GM23338 (cell line): ENCODE measurements around the gene ACRBP. TPM values are rescaled to one million over a fixed set of nuclear protein-coding genes. Genes with fewer than 3 reads are reported as not detected.

Experiments used
- ATAC-seq: fragments of 200-7000 bp; cut with Tn5 transposase; 3 replicates; pipeline ENCODE4 v1.9.1; 2020
- DNase-seq: peaks from one replicate; pipeline ENCODE4 v3.0.0-alpha.2; 2015; ENCODE audit warnings: low spot score
- H2AFZ ChIP-seq: fragments of 200-600 bp; sonication (generic); 2 replicates; pipeline ENCODE4 v1.8.0; 2016; ENCODE audit warnings: antibody characterized with exemption, mild to moderate bottlenecking, moderate library complexity
- H3F3A ChIP-seq: fragments of 200-600 bp; sonication (generic); replicated peaks from 2 replicates; pipeline ENCODE4 v1.8.0; 2017; ENCODE audit warnings: antibody characterized with exemption, mixed run types, low read depth
- H3K27ac ChIP-seq: fragments of 200-600 bp; sonication (generic); 2 replicates; pipeline ENCODE4 v1.6.1; 2016; ENCODE audit warnings: low read depth
- H3K27me3 ChIP-seq: fragments of 200-600 bp; sonication (generic); 2 replicates; pipeline ENCODE4 v1.8.0; 2016; ENCODE audit warnings: mild to moderate bottlenecking, mixed run types, moderate library complexity; ENCODE audit not compliant: insufficient read depth
- H3K36me3 ChIP-seq: fragments of 200-600 bp; sonication (generic); 2 replicates; pipeline ENCODE4 v1.8.0; 2016; ENCODE audit warnings: mild to moderate bottlenecking; ENCODE audit not compliant: insufficient read depth
- H3K4me1 ChIP-seq: fragments of 200-600 bp; sonication (generic); 2 replicates; pipeline ENCODE4 v1.8.0; 2016; ENCODE audit warnings: mild to moderate bottlenecking, moderate library complexity; ENCODE audit not compliant: insufficient read depth
- H3K4me2 ChIP-seq: fragments of 200-600 bp; sonication (generic); 2 replicates; pipeline ENCODE4 v1.7.1; 2017; ENCODE audit warnings: mixed run types
- H3K4me3 ChIP-seq: fragments of 200-600 bp; sonication (generic); 2 replicates; pipeline ENCODE4 v1.6.1; 2016; ENCODE audit warnings: mixed run types
- H3K79me2 ChIP-seq: fragments of 200-600 bp; sonication (generic); replicated peaks from 2 replicates; pipeline ENCODE4 v1.8.0; 2017; ENCODE audit warnings: mild to moderate bottlenecking; ENCODE audit not compliant: insufficient read depth
- H3K9me2 ChIP-seq: fragments of 200-600 bp; sonication (generic); 2 replicates; pipeline ENCODE4 v1.8.0; 2017; ENCODE audit not compliant: insufficient read depth
- H4K20me1 ChIP-seq: fragments of 200-600 bp; sonication (generic); replicated peaks from 2 replicates; pipeline ENCODE4 v1.8.0; 2017; ENCODE audit warnings: mild to moderate bottlenecking; ENCODE audit not compliant: insufficient read depth
- H3K27ac Mint-ChIP-seq: 2 replicates; pipeline ENCODE4 v1.8.0; 2020; ENCODE audit warnings: inconsistent platforms, mild to moderate bottlenecking, moderate library complexity, mixed read lengths
- H3K27me3 Mint-ChIP-seq: 3 replicates; pipeline ENCODE4 v1.8.0; 2022; ENCODE audit warnings: low read depth, mild to moderate bottlenecking, moderate library complexity, mixed read lengths, inconsistent platforms; ENCODE audit not compliant: insufficient read depth, poor library complexity
- H3K36me3 Mint-ChIP-seq: 3 replicates; pipeline ENCODE4 v1.8.0; 2021; ENCODE audit warnings: low read depth, mild to moderate bottlenecking, inconsistent platforms, moderate library complexity, mixed read lengths
- H3K4me1 Mint-ChIP-seq: 3 replicates; pipeline ENCODE4 v1.8.0; 2020; ENCODE audit warnings: mild to moderate bottlenecking, inconsistent platforms, mixed read lengths
- H3K4me3 Mint-ChIP-seq: 3 replicates; pipeline ENCODE4 v1.8.0; 2021; ENCODE audit warnings: moderate library complexity, mild to moderate bottlenecking, inconsistent platforms, mixed read lengths
- H3K9me3 Mint-ChIP-seq: 3 replicates; pipeline ENCODE4 v1.8.0; 2020; ENCODE audit warnings: moderate library complexity, mild to moderate bottlenecking, inconsistent platforms, mixed read lengths
- CREB1 ChIP-seq: fragments of 250-450 bp; sonication (Bioruptor Pico); IDR thresholded peaks from 2 replicates; pipeline ENCODE4 v1.5.0; 2020; ENCODE audit warnings: low read depth, mild to moderate bottlenecking, moderate library complexity
- ETS1 ChIP-seq: IDR thresholded peaks from 2 replicates; pipeline ENCODE4 v1.6.1; 2016; ENCODE audit warnings: antibody characterized with exemption
- EZH2 ChIP-seq: fragments of 200-600 bp; sonication (generic); IDR thresholded peaks from one replicate; pipeline ENCODE4 v1.8.0; 2017; ENCODE audit warnings: antibody characterized with exemption, mild to moderate bottlenecking, low read depth; ENCODE audit not compliant: unreplicated experiment
- EZH2phosphoT487 ChIP-seq: fragments of 200-600 bp; sonication (generic); IDR thresholded peaks from one replicate; pipeline ENCODE4 v1.8.1; 2018; ENCODE audit warnings: antibody characterized with exemption; ENCODE audit not compliant: unreplicated experiment
- JUNB ChIP-seq: IDR thresholded peaks from one replicate; pipeline ENCODE4 v1.6.1; 2016; ENCODE audit warnings: antibody characterized with exemption; ENCODE audit not compliant: unreplicated experiment
- NANOG ChIP-seq: IDR thresholded peaks from 2 replicates; pipeline ENCODE4 v1.6.1; 2016; ENCODE audit warnings: antibody characterized with exemption, borderline replicate concordance
- POLR2AphosphoS5 ChIP-seq: IDR thresholded peaks from 2 replicates; pipeline ENCODE4 v1.6.1; 2016; ENCODE audit warnings: antibody characterized with exemption, low read depth
- STAT1 ChIP-seq: IDR thresholded peaks from one replicate; pipeline ENCODE4 v1.6.1; 2016; ENCODE audit warnings: antibody characterized with exemption; ENCODE audit not compliant: unreplicated experiment
- ZNF114 ChIP-seq: fragments of 250-450 bp; sonication (Bioruptor Pico); IDR thresholded peaks from 2 replicates; pipeline ENCODE4 v1.5.0; 2020; ENCODE audit warnings: mild to moderate bottlenecking, moderate library complexity
- polyA plus RNA-seq: library from polyadenylated mRNA; unstranded; fragments of >200 nt; fragmentation: Nextera tagmentation; extraction: Ambion mirVana; gene quantifications from 2 replicates; pipeline ENCODE4 v1.2.1, GENCODE V29; 2016
- total RNA-seq: library from RNA; depleted of rRNA; stranded (reverse); fragments of >200 nt; shearing (Covaris generic); gene quantifications from 2 replicates; pipeline ENCODE4 v1.2.3, GENCODE V29; 2014
- TF ChIP-seq, protein P1 (sequence below): fragments of 250-450 bp; sonication (Bioruptor Pico); IDR thresholded peaks from 2 replicates; pipeline ENCODE4 v1.5.0; 2020; ENCODE audit warnings: mild to moderate bottlenecking, moderate library complexity

ACRBP gene
- total and polyA plus RNA-seq, 2 experiments from 2014 or later: 0.70 to 2.2 TPM

DNA sequence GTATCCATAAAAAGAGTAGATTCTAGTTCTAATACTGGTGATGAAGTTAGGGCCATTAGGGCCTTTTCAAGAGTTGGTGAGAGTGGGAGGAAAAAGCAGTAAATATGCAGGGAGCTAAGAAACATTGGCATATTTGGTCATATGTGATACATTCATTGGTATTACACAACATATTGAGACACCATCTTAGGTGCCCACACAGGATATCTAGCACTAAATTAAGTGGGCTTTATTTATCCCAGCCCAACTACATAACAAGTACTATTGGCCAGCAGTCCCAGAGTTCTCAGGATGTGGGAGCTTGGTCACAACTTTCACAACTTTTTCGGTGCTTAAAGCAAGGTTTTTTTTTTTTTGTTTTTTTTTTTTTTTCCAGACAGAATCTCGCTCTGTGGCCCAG is 17.7 kb upstream of the ACRBP start:
- Histone ChIP-seq H4K20me1 (0 out of 2 replicates have a peak, but pooled peaks cover 1% of the 10 kb centered on the region), H3K79me2 (peaks cover 14% of the 10 kb centered on the region), H3K27me3 (no peaks in the 10 kb centered on the region), H3K4me2 (no peak overlapping the region), H3K4me1 (peaks cover 5% of the 10 kb centered on the region; the same call in 1 of the 2 replicates), H3K36me3 (peaks cover 8% of the 10 kb centered on the region; the same call in 1 of the 2 replicates), H3K27ac (no peak overlapping the region), H3K4me3 (no peak overlapping the region), H3K9me2 (peaks cover 4% of the 10 kb centered on the region), H2AFZ (no peak overlapping the region), H3F3A (peaks cover 8% of the 10 kb centered on the region; the same call in 1 of the 2 replicates)
- no peak overlapping the region for H3K4me3 Mint-ChIP-seq
- peaks cover 6% of the 10 kb centered on the region; the same call in 2 of the 3 replicates for H3K4me1 Mint-ChIP-seq
- TF ChIP-seq ETS1 (no peak), CREB1 (CRISPR knock-in tag) (no peak), NANOG (no peak), JUNB (no peak), EZH2 (no peak), STAT1 (no peak), EZH2phosphoT487 (no peak), ZNF114 (CRISPR knock-in tag) (no peak), POLR2AphosphoS5 (no peak)
- TF ChIP-seq, protein P1, sequence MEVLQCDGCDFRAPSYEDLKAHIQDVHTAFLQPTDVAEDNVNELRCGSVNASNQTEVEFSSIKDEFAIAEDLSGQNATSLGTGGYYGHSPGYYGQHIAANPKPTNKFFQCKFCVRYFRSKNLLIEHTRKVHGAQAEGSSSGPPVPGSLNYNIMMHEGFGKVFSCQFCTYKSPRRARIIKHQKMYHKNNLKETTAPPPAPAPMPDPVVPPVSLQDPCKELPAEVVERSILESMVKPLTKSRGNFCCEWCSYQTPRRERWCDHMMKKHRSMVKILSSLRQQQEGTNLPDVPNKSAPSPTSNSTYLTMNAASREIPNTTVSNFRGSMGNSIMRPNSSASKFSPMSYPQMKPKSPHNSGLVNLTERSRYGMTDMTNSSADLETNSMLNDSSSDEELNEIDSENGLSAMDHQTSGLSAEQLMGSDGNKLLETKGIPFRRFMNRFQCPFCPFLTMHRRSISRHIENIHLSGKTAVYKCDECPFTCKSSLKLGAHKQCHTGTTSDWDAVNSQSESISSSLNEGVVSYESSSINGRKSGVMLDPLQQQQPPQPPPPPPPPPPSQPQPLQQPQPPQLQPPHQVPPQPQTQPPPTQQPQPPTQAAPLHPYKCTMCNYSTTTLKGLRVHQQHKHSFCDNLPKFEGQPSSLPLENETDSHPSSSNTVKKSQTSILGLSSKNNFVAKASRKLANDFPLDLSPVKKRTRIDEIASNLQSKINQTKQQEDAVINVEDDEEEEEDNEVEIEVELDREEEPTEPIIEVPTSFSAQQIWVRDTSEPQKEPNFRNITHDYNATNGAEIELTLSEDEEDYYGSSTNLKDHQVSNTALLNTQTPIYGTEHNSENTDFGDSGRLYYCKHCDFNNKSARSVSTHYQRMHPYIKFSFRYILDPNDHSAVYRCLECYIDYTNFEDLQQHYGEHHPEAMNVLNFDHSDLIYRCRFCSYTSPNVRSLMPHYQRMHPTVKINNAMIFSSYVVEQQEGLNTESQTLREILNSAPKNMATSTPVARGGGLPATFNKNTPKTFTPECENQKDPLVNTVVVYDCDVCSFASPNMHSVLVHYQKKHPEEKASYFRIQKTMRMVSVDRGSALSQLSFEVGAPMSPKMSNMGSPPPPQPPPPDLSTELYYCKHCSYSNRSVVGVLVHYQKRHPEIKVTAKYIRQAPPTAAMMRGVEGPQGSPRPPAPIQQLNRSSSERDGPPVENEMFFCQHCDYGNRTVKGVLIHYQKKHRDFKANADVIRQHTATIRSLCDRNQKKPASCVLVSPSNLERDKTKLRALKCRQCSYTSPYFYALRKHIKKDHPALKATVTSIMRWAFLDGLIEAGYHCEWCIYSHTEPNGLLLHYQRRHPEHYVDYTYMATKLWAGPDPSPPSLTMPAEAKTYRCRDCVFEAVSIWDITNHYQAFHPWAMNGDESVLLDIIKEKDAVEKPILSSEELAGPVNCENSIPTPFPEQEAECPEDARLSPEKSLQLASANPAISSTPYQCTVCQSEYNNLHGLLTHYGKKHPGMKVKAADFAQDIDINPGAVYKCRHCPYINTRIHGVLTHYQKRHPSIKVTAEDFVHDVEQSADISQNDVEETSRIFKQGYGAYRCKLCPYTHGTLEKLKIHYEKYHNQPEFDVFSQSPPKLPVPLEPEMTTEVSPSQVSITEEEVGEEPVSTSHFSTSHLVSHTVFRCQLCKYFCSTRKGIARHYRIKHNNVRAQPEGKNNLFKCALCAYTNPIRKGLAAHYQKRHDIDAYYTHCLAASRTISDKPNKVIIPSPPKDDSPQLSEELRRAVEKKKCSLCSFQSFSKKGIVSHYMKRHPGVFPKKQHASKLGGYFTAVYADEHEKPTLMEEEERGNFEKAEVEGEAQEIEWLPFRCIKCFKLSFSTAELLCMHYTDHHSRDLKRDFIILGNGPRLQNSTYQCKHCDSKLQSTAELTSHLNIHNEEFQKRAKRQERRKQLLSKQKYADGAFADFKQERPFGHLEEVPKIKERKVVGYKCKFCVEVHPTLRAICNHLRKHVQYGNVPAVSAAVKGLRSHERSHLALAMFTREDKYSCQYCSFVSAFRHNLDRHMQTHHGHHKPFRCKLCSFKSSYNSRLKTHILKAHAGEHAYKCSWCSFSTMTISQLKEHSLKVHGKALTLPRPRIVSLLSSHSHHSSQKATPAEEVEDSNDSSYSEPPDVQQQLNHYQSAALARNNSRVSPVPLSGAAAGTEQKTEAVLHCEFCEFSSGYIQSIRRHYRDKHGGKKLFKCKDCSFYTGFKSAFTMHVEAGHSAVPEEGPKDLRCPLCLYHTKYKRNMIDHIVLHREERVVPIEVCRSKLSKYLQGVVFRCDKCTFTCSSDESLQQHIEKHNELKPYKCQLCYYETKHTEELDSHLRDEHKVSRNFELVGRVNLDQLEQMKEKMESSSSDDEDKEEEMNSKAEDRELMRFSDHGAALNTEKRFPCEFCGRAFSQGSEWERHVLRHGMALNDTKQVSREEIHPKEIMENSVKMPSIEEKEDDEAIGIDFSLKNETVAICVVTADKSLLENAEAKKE (CRISPR knock-in tag): no peak
- peaks cover 27% of the 10 kb centered on the region for H3K36me3 Mint-ChIP-seq
- no peaks in the 10 kb centered on the region for H3K9me3 Mint-ChIP-seq
- peaks cover 9% of the 10 kb centered on the region for H3K27me3 Mint-ChIP-seq
- DNase-seq: no peak
- ATAC-seq: no peak
- H3K27ac Mint-ChIP-seq: no peak overlapping the region
